GM19328 (cell line): Measurements from ENCODE around the gene COL24A1.
A peak's percentile ranks its signal among the peaks of the same experiment; 100 is the strongest.
"Not testable (repeated sequence)": the region's sequence is repeated elsewhere in the genome, so short reads cannot be mapped to it uniquely, and the experiment has no call there.

Source experiments
- ATAC-seq: cut with Tn5 transposase; IDR thresholded peaks from one replicate; pipeline ENCODE4 v1.9.1; 2021; ENCODE audit warnings: mild to moderate bottlenecking, moderate library complexity; ENCODE audit not compliant: unreplicated experiment

The COL24A1 gene

GRCh38 chr1:85900921-85901320 lies 255.7 kb downstream of the COL24A1 start:
- no peak for ATAC-seq

GRCh38 chr1:85898861-85899260 lies 257.7 kb downstream of the COL24A1 start:
- ATAC-seq = no peak

GRCh38 chr1:85894651-85895050 lies 261.9 kb downstream of the COL24A1 start:
- ATAC-seq = no peak

- ATAC-seq = no peak
These were observed 264.2 kb downstream of the COL24A1 start for GRCh38 chr1:85892366-85892765.

- ATAC-seq = no peak
These were observed 266.7 kb downstream of the COL24A1 start for GRCh38 chr1:85889870-85890269.

GRCh38 chr1:85888921-85889320 lies 267.7 kb downstream of the COL24A1 start:
- no peak for ATAC-seq

GRCh38 chr1:85884372-85885035 lies 272.1 kb downstream of the COL24A1 start:
- no peak for ATAC-seq

GRCh38 chr1:85867189-85867588 lies 289.4 kb downstream of the COL24A1 start:
- ATAC-seq = no peak

- ATAC-seq = no peak
These were observed 291.4 kb downstream of the COL24A1 start for GRCh38 chr1:85865213-85865612.

GRCh38 chr1:85864727-85865126 lies 291.8 kb downstream of the COL24A1 start:
- no peak for ATAC-seq

GRCh38 chr1:85863639-85864038 lies 292.9 kb downstream of the COL24A1 start:
- not testable (repeated sequence) for ATAC-seq

GRCh38 chr1:85862456-85862855 lies 294.1 kb downstream of the COL24A1 start:
- ATAC-seq = no peak

GRCh38 chr1:85857991-85858390 lies 298.6 kb downstream of the COL24A1 start:
- ATAC-seq = no peak

- ATAC-seq = no peak
These were observed 306.3 kb downstream of the COL24A1 start for GRCh38 chr1:85850238-85850637.

- no peak for ATAC-seq
These were observed 306.9 kb downstream of the COL24A1 start for GRCh38 chr1:85849660-85850059.

GRCh38 chr1:85847356-85847755 lies 309.2 kb downstream of the COL24A1 start:
- ATAC-seq = no peak

- ATAC-seq = no peak
These were observed 309.9 kb downstream of the COL24A1 start for GRCh38 chr1:85846706-85847105.

GRCh38 chr1:85839459-85839858 lies 317.1 kb downstream of the COL24A1 start:
- no peak for ATAC-seq

- peak; percentile 77 for ATAC-seq
These were observed 318.3 kb downstream of the COL24A1 start for GRCh38 chr1:85838238-85838637.

GRCh38 chr1:85836736-85837135 lies 319.8 kb downstream of the COL24A1 start:
- ATAC-seq = no peak

- ATAC-seq = not testable (repeated sequence)
These were observed 323.4 kb downstream of the COL24A1 start for GRCh38 chr1:85833165-85833564.

GRCh38 chr1:85830837-85831236 lies 325.7 kb downstream of the COL24A1 start:
- no peak for ATAC-seq
